ENCODE data around the gene WIZ.
"Not testable (repeated sequence)": the region's sequence is repeated elsewhere in the genome, so short reads cannot be mapped to it uniquely, and the experiment has no call there.

Gene WIZ

GRCh38 chr19:15412832-15413231 is 36.9 kb downstream of the WIZ start:
- peaks cover 50% of the 10 kb centered on the region for H3K36me3 ChIP-seq
- DNase-seq, result no peak

DNA sequence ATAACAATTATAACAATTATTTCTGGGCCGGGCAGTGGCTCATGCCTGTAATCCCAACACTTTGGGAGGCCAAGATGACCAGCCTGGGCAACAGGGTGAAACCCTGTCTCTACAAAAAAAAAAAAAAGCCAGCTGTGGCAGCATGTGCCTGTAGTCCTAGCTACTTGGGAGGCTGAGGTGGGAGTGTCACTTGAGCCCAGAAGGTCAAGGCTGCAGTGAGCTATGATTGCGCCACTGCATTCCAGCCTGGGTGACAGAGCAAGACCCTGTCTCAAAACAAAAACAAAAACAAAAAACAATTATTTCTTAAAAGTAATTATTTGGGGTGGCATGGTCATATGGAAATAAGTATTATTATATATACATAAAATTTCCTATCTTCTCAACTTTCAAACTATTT is 38.4 kb downstream of the WIZ start:
- H3K27me3 ChIP-seq; DNase-seq; H3K9me3 ChIP-seq; H3K4me1 ChIP-seq; H3K4me3 ChIP-seq (ENCODE audit: low read depth, low read length): not testable (repeated sequence)
- peaks cover 57% of the 10 kb centered on the region for H3K36me3 ChIP-seq

More at GRCh38 chr19:15412832-15413231, 36.9 kb downstream of the WIZ start:
- no peak overlapping the region for H3K4me3 ChIP-seq (ENCODE audit: low read depth, low read length)
- no peaks in the 10 kb centered on the region for H3K4me1 ChIP-seq
- TF ChIP-seq CTCF (IDR thresholded peaks at IDR 0.05; ENCODE audit: low read depth, low read length), result no peak
- no peaks in the 10 kb centered on the region for H3K9me3 ChIP-seq
- no peaks in the 10 kb centered on the region for H3K27me3 ChIP-seq

DNA sequence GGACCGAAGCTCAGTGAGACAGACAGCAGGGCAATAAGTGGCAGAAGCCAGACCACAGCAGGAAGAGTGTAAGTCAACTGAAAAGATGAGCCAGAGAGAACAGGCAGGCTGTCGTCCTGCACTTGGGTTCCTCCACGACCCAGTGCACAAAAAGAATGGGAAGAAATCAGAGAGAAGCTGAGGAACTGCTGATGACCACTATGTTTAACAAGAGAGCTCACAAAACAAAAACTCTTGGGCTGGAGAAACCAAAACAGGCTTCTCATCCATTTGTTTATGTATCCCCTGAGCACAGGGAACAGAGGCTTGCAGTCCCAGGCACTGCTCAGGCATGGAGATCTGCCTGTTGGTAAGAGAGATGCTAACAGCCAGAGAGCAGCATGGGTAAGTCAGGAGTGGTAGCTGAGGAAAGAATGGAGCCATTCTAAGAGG is 45.0 kb downstream of the WIZ start:
- TF ChIP-seq CTCF (IDR thresholded peaks at IDR 0.05; ENCODE audit: low read depth, low read length), result no peak
- no peaks in the 10 kb centered on the region; the same call in none of the 2 replicates for H3K4me1 ChIP-seq
- no peaks in the 10 kb centered on the region for H3K27me3 ChIP-seq
- DNase-seq, result no peak
- H3K4me3 ChIP-seq (ENCODE audit: low read depth, low read length), result no peak overlapping the region
- peaks cover 82% of the 10 kb centered on the region for H3K36me3 ChIP-seq
- no peaks in the 10 kb centered on the region for H3K9me3 ChIP-seq

- TF ChIP-seq CTCF (IDR thresholded peaks at IDR 0.05; ENCODE audit: low read depth, low read length), result no peak
- Histone ChIP-seq H3K9me3 (no peaks in the 10 kb centered on the region), H3K4me3 (ENCODE audit: low read depth, low read length) (no peak overlapping the region), H3K36me3 (peaks cover 82% of the 10 kb centered on the region), H3K4me1 (peaks cover 3% of the 10 kb centered on the region), H3K27me3 (no peaks in the 10 kb centered on the region)
- DNase-seq, result no peak
Observed at GRCh38 chr19:15404097-15404779, 45.5 kb downstream of the WIZ start.

- Histone ChIP-seq H3K9me3 (no peaks in the 10 kb centered on the region), H3K4me3 (ENCODE audit: low read depth, low read length) (no peak overlapping the region), H3K4me1 (peaks cover 4% of the 10 kb centered on the region), H3K36me3 (peaks cover 87% of the 10 kb centered on the region), H3K27me3 (no peaks in the 10 kb centered on the region)
- TF ChIP-seq CTCF (IDR thresholded peaks at IDR 0.05; ENCODE audit: low read depth, low read length), result no peak
- DNase-seq, result no peak
Observed at GRCh38 chr19:15403151-15403531, 46.6 kb downstream of the WIZ start.

DNA sequence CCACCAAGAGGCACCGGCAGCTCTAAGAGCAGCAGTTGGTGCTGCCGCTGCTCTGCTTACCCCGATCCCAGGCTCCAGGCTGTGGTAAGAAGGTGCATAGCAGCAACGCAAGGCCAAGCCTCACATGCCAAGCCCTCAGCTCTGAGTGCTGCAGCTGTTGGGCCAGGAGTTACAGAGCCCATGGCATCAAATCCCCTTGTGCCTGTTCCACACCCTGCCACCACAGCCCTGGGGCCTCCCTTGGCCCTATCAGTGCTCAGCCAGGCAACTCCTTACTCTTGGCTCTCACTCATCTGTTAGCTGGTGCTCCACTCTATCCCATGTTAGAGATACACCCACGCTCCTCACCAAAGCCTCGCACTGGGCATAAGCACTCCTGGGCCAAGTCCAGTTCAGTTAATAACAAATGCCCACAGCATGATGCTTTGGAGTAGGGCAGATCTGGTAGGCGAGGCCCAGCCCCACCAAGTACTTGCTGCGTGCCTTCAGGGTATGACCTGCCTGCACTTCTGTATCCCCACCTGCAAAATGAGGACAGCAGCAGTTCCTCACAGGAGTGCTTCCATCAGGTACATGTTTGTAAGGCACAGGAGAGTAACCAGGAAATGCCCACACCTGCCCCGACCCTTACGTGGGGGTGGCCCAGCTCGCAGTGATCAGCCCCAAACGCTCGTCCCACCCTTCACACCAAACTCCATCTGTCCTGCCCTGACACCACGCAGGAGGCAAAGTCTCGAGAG is 47.2 kb downstream of the WIZ start:
- Histone ChIP-seq H3K4me3 (ENCODE audit: low read depth, low read length) (no peak overlapping the region), H3K36me3 (peaks cover 87% of the 10 kb centered on the region), H3K27me3 (no peaks in the 10 kb centered on the region), H3K4me1 (peaks cover 4% of the 10 kb centered on the region), H3K9me3 (no peaks in the 10 kb centered on the region)
- TF ChIP-seq CTCF (IDR thresholded peaks at IDR 0.05; ENCODE audit: low read depth, low read length), result no peak
- no peak for DNase-seq

All from BE2C (cell line).